ENCODE results near the gene GAB4. TPM values are rescaled to one million over a fixed set of nuclear protein-coding genes. Genes with fewer than 3 reads are reported as not detected.

Gene GAB4
- total RNA-seq, 2 donors from 2014 or later, result not detected

DNA sequence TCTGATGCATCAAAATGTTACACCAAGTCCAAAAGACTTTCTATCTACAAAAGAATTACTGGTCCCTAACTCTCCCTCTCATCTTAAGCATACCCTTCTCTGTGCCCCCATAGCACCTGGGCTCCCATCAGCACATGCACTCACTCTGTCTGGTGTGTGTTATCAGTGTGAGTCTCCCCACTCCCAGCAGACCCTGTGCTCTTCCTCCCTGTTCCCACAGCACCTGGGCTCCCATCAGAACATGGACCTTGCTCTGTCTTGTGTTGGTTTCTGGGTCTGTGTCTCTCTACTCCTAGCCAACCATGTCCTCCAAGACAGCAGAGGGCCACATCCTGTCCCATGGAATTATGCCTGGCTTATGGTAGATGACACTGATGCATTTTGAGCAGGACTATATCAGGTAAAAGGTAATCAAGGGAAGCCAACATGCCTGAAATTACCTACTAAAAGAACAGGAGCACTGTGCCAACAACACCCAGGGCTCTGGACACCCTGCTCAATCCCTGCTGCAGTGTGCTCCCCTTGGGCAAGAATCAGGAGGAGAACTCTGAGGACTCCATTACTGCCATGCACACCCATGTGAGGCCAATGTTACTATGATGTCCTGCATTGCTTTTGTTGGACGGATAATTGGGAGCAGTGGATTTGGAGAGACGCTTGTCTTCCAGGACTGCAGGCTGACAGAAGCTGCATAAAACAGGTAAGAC lies 34.3 kb downstream of the GAB4 start:
- DNase-seq, result no peak
- no peaks in the 10 kb centered on the region for H3K36me3 Mint-ChIP-seq (ENCODE audit: insufficient read depth in 2 of 2)
- no peak for ATAC-seq (replicated peaks in 1 of 2)
- H3K4me1 Mint-ChIP-seq (ENCODE audit: low read depth), result peaks cover 10% of the 10 kb centered on the region
- peaks cover 0 to 2% of the 10 kb centered on the region in 2 donors for H3K9me3 Mint-ChIP-seq
- H3K4me3 Mint-ChIP-seq, result no peak overlapping the region
- no peak overlapping the region for H3K27ac Mint-ChIP-seq
- peaks cover 13% of the 10 kb centered on the region for H3K27me3 Mint-ChIP-seq (ENCODE audit: low read depth)

DNA sequence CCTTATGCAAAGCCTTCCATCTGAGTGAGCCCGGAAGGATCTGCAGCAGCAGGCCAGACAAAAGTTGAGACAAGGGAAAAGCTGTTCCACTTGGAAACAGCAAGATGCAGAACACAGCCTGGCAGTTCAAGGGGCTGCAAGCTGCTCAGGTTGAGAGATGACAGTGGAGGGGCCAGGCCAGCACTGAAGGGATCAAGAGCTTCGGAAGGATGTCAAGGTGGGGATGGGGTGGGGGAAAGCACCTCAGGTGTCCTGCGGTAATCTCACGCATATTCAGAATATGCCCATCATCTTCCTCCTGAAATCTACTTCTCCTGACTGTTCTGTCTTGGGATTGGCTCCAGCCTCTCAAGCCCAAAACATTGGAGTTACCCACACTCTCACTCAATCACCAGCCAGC lies 35.7 kb downstream of the GAB4 start:
- H3K27ac Mint-ChIP-seq, result no peak overlapping the region
- H3K4me1 Mint-ChIP-seq (ENCODE audit: low read depth), result peaks cover 10% of the 10 kb centered on the region
- ATAC-seq (replicated peaks in 1 of 2) (no peak), DNase-seq (no peak)
- no peak overlapping the region for H3K4me3 Mint-ChIP-seq
- peaks cover 13% of the 10 kb centered on the region for H3K27me3 Mint-ChIP-seq (ENCODE audit: low read depth)
- H3K36me3 Mint-ChIP-seq (ENCODE audit: insufficient read depth in 2 of 2), result no peaks in the 10 kb centered on the region
- H3K9me3 Mint-ChIP-seq, result no peaks in the 10 kb centered on the region

DNA sequence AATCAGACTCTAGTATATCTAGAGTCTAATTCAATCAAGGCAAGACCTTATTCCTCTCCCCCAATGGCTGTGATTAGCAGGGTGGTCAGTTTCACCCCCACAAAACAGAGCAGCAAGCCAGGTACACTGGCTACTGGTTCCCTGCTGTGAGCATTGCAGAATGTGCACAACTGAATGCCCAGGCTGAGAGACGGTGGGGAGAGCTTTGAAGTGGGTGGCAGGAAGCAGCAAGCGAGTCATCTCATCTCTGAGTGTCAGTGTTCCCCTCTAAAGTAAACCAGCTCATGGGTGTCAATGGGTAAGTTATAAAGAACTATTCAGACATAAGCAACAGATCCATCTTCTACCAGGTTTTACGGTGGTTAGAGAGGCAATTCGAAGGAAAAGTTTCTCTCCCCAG lies 37.6 kb downstream of the GAB4 start:
- no peak overlapping the region for H3K27ac Mint-ChIP-seq
- DNase-seq (peak; percentile 12 to 16), ATAC-seq (replicated peaks in 1 of 2) (peak; percentile 74 to 78)
- no peaks in the 10 kb centered on the region for H3K36me3 Mint-ChIP-seq (ENCODE audit: insufficient read depth in 2 of 2)
- H3K9me3 Mint-ChIP-seq, result no peaks in the 10 kb centered on the region
- H3K4me3 Mint-ChIP-seq, result no peak overlapping the region
- peaks cover 10% of the 10 kb centered on the region for H3K4me1 Mint-ChIP-seq (ENCODE audit: low read depth)
- peaks cover 7% of the 10 kb centered on the region for H3K27me3 Mint-ChIP-seq (ENCODE audit: low read depth)

DNA sequence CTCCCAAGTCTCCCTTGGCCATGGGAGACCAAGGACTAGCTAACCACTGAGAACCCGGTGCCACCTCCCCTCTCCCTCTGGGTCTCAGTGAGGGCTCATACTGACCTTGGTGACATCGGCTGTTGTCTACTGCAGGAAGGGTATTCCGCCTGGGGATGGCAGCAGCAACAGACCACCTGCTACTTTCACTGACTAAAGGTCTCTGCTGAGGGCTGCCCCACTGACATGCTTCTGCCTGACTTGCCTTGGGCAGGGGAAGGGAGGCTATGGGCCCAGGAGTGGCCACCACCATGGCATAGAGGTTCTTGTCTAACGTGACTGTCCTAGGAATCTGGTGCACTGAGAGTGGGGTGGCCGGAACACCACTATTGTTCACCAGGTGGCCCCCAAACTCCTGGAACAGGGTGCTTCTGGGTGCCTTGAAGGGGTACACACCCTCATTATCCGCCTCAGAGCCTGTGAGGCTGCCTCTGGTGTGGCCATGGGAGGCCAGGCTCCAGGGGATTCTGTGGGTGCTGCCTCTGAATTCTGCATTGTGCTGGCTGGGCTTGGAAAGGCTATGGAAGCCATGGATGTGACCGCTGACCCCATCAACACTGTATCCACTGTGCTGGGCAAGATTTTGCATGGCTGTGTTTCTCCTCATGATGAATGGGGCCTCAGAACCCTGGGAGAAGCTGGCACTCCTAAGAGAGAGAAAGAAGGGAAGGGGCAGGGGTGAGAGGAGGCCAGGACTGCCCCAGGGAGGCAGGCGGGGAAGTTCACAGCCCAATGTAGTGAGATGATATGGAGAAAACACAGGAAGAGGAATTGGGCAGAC lies 38.3 kb downstream of the GAB4 start:
- ATAC-seq (replicated peaks in 1 of 2), result no peak
- Mint-ChIP-seq H3K27me3 (ENCODE audit: low read depth) (peaks cover 7% of the 10 kb centered on the region), H3K4me1 (ENCODE audit: low read depth) (peaks cover 10% of the 10 kb centered on the region), H3K4me3 (no peak overlapping the region), H3K9me3 (no peaks in the 10 kb centered on the region), H3K36me3 (ENCODE audit: insufficient read depth in 2 of 2) (no peaks in the 10 kb centered on the region), H3K27ac (no peak overlapping the region)
- no peak for DNase-seq

- no peak overlapping the region for H3K27ac Mint-ChIP-seq
- H3K36me3 Mint-ChIP-seq (ENCODE audit: insufficient read depth in 2 of 2), result no peaks in the 10 kb centered on the region
- no peaks in the 10 kb centered on the region for H3K9me3 Mint-ChIP-seq
- H3K27me3 Mint-ChIP-seq (ENCODE audit: low read depth), result peaks cover under 1% of the 10 kb centered on the region
- DNase-seq (no peak), ATAC-seq (replicated peaks in 1 of 2) (no peak)
- H3K4me1 Mint-ChIP-seq (ENCODE audit: low read depth), result peaks cover 10% of the 10 kb centered on the region
- H3K4me3 Mint-ChIP-seq, result no peak overlapping the region
Measured at GRCh38 chr22:16968218-16968595, 39.8 kb downstream of the GAB4 start.

- peaks cover 10% of the 10 kb centered on the region for H3K4me1 Mint-ChIP-seq (ENCODE audit: low read depth)
- H3K27ac Mint-ChIP-seq, result no peak overlapping the region
- no peak for ATAC-seq (replicated peaks in 1 of 2)
- no peak overlapping the region for H3K4me3 Mint-ChIP-seq
- no peaks in the 10 kb centered on the region for H3K27me3 Mint-ChIP-seq (ENCODE audit: low read depth)
- no peaks in the 10 kb centered on the region for H3K9me3 Mint-ChIP-seq
- no peak for DNase-seq
- no peaks in the 10 kb centered on the region for H3K36me3 Mint-ChIP-seq (ENCODE audit: insufficient read depth in 2 of 2)
Measured at GRCh38 chr22:16967453-16968217, 40.4 kb downstream of the GAB4 start.

DNA sequence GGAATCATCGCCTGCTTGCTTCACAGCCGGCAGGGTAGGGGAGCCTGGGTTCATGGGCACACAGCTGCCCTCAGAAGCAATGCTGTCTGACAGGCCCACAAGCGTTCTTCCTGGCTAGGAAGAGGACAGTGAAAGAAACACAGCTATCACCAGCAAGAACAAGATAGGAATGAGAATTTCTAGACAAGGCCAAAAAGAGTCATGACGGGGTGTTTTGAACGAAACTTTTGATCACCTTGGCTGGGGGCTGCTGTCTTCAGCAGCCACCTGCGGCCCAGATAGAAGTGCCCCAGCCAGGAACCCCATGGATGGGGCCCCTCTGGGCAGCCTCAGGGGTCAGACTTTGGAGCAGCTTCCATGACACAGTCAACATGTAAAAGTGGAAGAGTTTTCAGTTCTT lies 41.8 kb downstream of the GAB4 start:
- no peak overlapping the region for H3K27ac Mint-ChIP-seq
- H3K4me1 Mint-ChIP-seq (ENCODE audit: low read depth), result peaks cover 10% of the 10 kb centered on the region
- no peaks in the 10 kb centered on the region for H3K36me3 Mint-ChIP-seq (ENCODE audit: insufficient read depth in 2 of 2)
- DNase-seq (no peak), ATAC-seq (replicated peaks in 1 of 2) (no peak)
- H3K27me3 Mint-ChIP-seq (ENCODE audit: low read depth), result no peaks in the 10 kb centered on the region
- H3K9me3 Mint-ChIP-seq, result no peaks in the 10 kb centered on the region
- H3K4me3 Mint-ChIP-seq, result no peak overlapping the region

DNA sequence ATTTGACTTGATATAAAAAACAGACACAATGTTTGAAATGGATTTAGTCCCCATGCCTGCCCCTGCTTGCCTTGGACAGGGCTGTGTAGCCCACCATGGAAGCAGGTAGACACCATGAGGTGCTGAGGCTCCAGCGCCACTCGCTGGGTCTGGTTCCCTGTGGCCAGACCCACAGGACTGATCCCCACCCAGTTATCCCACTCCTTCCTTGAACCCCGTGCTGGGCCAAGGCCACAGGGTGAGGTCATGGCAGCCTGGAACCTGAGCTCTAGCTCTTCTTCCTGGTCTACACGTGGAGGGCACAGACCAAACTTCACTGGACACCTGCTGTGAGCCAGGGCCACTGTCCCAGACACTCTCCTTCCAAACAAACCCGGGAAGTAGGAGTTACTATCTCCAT lies 42.5 kb downstream of the GAB4 start:
- ATAC-seq (replicated peaks in 1 of 2), result no peak
- Mint-ChIP-seq H3K36me3 (ENCODE audit: insufficient read depth in 2 of 2) (no peaks in the 10 kb centered on the region), H3K27ac (no peak overlapping the region), H3K4me1 (ENCODE audit: low read depth) (peaks cover 9% of the 10 kb centered on the region), H3K4me3 (no peak overlapping the region), H3K9me3 (no peaks in the 10 kb centered on the region), H3K27me3 (ENCODE audit: low read depth) (no peaks in the 10 kb centered on the region)
- DNase-seq, result no peak

DNA sequence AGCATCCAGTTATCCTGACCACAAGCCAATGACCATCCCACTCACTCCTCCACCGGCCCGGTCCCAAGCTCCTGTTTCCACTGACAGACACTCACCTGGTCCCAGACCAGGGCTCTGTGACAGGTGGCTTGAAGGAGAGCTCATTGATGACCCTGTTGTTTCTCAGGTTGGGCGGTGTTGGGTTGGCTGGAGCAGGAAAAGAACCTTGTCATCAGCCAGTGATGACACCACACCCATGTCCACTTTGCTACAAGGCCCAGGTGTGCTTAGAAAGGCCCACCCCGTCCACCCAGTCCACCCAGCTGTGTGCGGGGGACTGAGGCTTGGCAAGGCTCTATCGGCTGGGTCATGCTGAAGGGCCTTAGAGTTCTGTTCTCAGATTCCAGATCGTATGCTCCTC lies 42.9 kb downstream of the GAB4 start:
- no peak for ATAC-seq (replicated peaks in 1 of 2)

GRCh38 chr22:16964366-16964765 lies 43.7 kb downstream of the GAB4 start:
- Mint-ChIP-seq H3K4me3 (no peak overlapping the region), H3K36me3 (ENCODE audit: insufficient read depth in 2 of 2) (no peaks in the 10 kb centered on the region), H3K4me1 (ENCODE audit: low read depth) (no peaks in the 10 kb centered on the region), H3K27ac (no peak overlapping the region), H3K9me3 (no peaks in the 10 kb centered on the region), H3K27me3 (ENCODE audit: low read depth) (no peaks in the 10 kb centered on the region)
- DNase-seq (no peak), ATAC-seq (replicated peaks in 1 of 2) (no peak)

More for the DNA sequence above, 42.9 kb downstream of the GAB4 start:
- Mint-ChIP-seq H3K27me3 (ENCODE audit: low read depth) (no peaks in the 10 kb centered on the region), H3K36me3 (ENCODE audit: insufficient read depth in 2 of 2) (no peaks in the 10 kb centered on the region), H3K4me3 (no peak overlapping the region), H3K4me1 (ENCODE audit: low read depth) (peaks cover 5% of the 10 kb centered on the region), H3K9me3 (no peaks in the 10 kb centered on the region), H3K27ac (no peak overlapping the region)
- DNase-seq, result no peak

DNA sequence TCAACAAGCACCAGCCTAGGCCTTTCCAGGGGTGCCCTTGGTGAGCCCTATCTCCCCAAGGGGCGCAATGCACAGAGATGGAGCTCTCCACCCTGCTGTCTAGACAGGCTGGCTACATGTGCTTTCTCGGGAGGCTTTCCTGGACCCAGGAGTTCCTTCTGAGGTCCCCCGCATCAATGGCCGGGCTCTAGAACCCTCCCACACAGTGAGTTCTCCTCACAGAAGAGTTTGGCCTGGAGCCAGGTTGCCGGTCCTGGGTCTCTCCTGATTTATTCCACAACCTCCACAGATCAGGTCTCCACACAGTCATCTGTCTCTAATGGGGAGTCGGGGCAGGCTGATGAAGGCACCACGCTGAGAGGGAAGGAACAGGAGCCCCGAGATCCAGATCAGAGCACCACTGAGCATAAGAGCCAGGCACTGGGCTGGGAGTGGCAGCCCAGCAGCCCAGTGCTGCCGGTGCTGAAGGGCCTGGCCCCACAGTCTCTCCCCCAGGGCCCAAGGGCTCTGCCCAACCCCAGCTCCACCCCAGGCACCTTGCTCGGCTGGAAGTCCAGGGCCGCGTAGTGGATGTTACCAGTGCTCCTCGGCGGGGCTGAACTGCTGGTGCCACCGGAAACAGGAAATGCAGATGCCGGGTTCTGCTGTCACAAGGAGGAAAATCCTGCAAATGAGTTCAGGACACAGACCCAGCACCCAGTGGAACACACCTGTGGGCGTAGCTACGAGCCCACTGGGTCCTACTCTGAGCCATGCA lies 44.7 kb downstream of the GAB4 start:
- DNase-seq (no peak), ATAC-seq (replicated peaks in 1 of 2) (no peak)
- Mint-ChIP-seq H3K4me1 (ENCODE audit: low read depth) (no peaks in the 10 kb centered on the region), H3K4me3 (peak overlapping the region in 1 of 2 donors; percentile 29), H3K36me3 (ENCODE audit: insufficient read depth in 2 of 2) (no peaks in the 10 kb centered on the region), H3K27ac (no peak overlapping the region), H3K27me3 (ENCODE audit: low read depth) (no peaks in the 10 kb centered on the region), H3K9me3 (no peaks in the 10 kb centered on the region)

- Mint-ChIP-seq H3K4me3 (no peak overlapping the region), H3K27ac (no peak overlapping the region), H3K36me3 (ENCODE audit: insufficient read depth in 2 of 2) (no peaks in the 10 kb centered on the region), H3K9me3 (no peaks in the 10 kb centered on the region), H3K4me1 (ENCODE audit: low read depth) (no peaks in the 10 kb centered on the region), H3K27me3 (ENCODE audit: low read depth) (no peaks in the 10 kb centered on the region)
- DNase-seq (no peak), ATAC-seq (replicated peaks in 1 of 2) (no peak)
Measured at GRCh38 chr22:16962501-16962900, 45.5 kb downstream of the GAB4 start.

All from activated T-cell treated with anti-CD3 and anti-CD28 coated beads, Interleukin-2, amount 50 U/mL, for 72 hours (primary cell).